NCI-H128 (cell line): ENCODE measurements around the gene ST8SIA1.

Experiments used
- DNase-seq: peaks from one replicate; lab custom pipeline; 2025; ENCODE audit not compliant: unreplicated experiment; lab: John Stamatoyannopoulos, UW

ST8SIA1 gene

GRCh38 chr12:22246217-22246846, 88.2 kb downstream of the ST8SIA1 start:
- DNase-seq = no peak

GRCh38 chr12:22242726-22243125, 91.8 kb downstream of the ST8SIA1 start:
- no peak for DNase-seq

GRCh38 chr12:22238211-22238610, 96.3 kb downstream of the ST8SIA1 start:
- no peak for DNase-seq

- DNase-seq = no peak
These were observed 99.9 kb downstream of the ST8SIA1 start for GRCh38 chr12:22234561-22234960.

GRCh38 chr12:22231836-22232235, 102.7 kb downstream of the ST8SIA1 start:
- no peak for DNase-seq

- no peak for DNase-seq
These were observed 103.4 kb downstream of the ST8SIA1 start for GRCh38 chr12:22231078-22231477.

- no peak for DNase-seq
These were observed 104.2 kb downstream of the ST8SIA1 start for GRCh38 chr12:22230280-22230794.

GRCh38 chr12:22229652-22230279, 104.7 kb downstream of the ST8SIA1 start:
- DNase-seq = no peak

GRCh38 chr12:22228022-22228875, 106.3 kb downstream of the ST8SIA1 start:
- no peak for DNase-seq

- no peak for DNase-seq
These were observed 111.2 kb downstream of the ST8SIA1 start for GRCh38 chr12:22223356-22223755.

GRCh38 chr12:22217556-22217955, 117.0 kb downstream of the ST8SIA1 start:
- no peak for DNase-seq

GRCh38 chr12:22215467-22216253, 118.8 kb downstream of the ST8SIA1 start:
- DNase-seq = no peak

GRCh38 chr12:22211128-22211527, 123.4 kb downstream of the ST8SIA1 start:
- no peak for DNase-seq

- no peak for DNase-seq
These were observed 125.1 kb downstream of the ST8SIA1 start for GRCh38 chr12:22209422-22209821.

- no peak for DNase-seq
These were observed 128.3 kb downstream of the ST8SIA1 start for GRCh38 chr12:22206111-22206728.

- no peak for DNase-seq
These were observed 130.1 kb downstream of the ST8SIA1 start for GRCh38 chr12:22204391-22204790.

GRCh38 chr12:22202847-22203246, 131.7 kb downstream of the ST8SIA1 start:
- DNase-seq = no peak

GRCh38 chr12:22201101-22201500, 133.4 kb downstream of the ST8SIA1 start:
- DNase-seq = no peak

- no peak for DNase-seq
These were observed 138.3 kb downstream of the ST8SIA1 start for GRCh38 chr12:22196236-22196635.

- no peak for DNase-seq
These were observed 143.5 kb downstream of the ST8SIA1 start for GRCh38 chr12:22190969-22191368.

GRCh38 chr12:22188431-22188830, 146.1 kb downstream of the ST8SIA1 start:
- no peak for DNase-seq
